H54 (cell line): ENCODE results near the gene CLTC.
A peak's percentile ranks its signal among the peaks of the same experiment; 100 is the strongest.
"Not testable (repeated sequence)": the region's sequence is repeated elsewhere in the genome, so short reads cannot be mapped to it uniquely, and the experiment has no call there.

Experiments
- DNase-seq: peaks from one replicate; pipeline ENCODE4 v3.0.0; 2011; ENCODE audit warnings: low spot score, mixed read lengths; ENCODE audit not compliant: insufficient read length
- FAIRE-seq: peaks from 3 replicates; lab custom pipeline; 2011; peaks lifted over from hg19 to GRCh38; lab: Jason Lieb, UNC
- POLR2A ChIP-seq: IDR thresholded peaks from 2 replicates; pipeline ENCODE4 v1.6.1; 2011; ENCODE audit warnings: low read depth, mild to moderate bottlenecking, low read length

Gene CLTC

DNA sequence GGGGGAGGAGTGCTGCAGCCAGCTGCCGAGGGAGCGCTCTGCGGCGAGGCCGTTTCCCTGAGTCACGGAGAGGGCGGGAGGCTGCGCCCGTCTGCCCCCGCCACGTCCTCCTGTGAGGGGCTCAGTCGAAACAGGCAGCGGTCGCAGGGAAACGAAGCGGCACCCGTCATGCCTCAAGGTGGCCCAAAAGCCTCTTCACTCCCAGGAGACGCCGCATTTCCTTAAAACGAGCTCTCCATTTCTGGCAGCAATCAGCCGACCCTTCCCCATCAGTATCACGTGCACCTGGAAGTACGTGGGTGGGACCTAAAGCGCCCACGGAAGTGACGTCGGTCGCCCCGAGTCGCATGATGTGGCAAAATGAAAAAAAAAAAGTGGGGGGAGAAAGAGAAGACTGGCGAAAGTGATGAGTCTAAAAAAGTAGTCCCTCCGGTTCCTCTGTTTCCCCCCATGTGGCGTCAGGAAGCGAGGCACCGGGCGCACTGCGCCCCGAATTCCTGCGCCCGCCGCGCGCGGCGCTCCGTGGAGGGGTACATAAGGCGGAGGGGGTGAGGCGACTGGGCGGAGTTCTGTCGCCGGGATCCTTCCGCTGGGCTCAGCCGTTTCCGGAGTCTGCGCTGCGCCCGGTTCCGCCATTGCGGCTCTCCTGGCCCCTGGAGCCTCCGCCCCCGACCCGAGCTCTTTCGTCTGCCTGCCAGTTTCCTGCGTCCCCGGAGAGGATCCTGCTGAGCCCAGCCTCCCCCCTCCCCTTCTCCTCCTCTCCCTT, at the start of gene CLTC:
Gene CLTC, plus strand, starts transcription at position 598 of the 766 bp plus-strand sequence. CDS start 237 bp downstream, outside the sequence.
- FAIRE-seq (peak; percentile 94), DNase-seq (peak; percentile 86)
- TF ChIP-seq POLR2A, result peak; percentile 86

DNA sequence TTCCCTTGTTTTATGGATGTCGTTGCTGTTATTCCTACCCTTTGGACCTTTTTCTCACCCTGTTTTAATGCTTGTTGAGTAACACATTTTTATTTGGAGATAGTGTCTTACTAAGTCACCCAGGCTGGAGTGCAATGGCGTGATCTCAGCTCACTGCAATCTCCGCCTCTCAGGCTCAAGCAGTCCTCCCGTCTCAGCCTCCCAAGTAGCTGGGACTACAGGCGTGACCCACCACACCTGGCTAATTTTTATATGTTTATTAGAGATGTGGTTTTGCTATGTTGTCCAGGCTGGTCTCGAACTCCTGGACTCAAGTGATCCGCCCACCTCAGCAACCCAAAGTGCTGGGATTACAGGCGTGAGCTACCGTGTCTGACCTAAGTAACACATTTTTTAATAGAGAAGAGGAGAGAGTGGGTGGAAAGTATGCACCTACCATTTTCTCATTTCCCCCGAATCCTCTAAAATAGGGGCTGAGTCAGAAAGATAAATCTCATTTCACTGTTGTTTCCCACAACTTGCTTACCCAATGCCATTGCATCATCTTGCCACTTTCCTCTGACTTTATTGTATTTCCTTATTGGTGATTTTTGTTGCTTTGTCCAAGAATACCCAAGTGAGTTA, 47.3 kb upstream of the CLTC start:
- TF ChIP-seq POLR2A, result no peak
- DNase-seq (no peak), FAIRE-seq (no peak)

DNA sequence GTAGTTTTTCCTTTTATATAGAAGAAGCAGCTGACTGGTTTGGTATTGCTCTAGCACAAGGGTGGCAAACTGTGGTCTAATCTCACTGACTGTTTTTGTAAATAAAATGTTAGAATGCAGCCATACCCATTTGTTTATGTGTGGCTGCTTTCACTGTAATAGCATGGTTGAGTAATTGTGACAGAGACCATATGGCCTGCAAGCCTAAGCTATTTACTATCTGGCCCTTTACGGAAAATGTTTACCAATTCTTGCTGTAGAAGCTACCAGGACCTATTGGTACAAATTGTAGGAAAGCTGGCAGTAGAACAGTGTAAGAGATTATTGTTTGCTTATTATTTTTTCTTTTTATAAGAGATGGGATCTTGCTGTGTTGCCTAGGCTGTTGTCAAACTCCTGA, 35.5 kb upstream of the CLTC start:
- not testable (repeated sequence) for DNase-seq, FAIRE-seq

DNA sequence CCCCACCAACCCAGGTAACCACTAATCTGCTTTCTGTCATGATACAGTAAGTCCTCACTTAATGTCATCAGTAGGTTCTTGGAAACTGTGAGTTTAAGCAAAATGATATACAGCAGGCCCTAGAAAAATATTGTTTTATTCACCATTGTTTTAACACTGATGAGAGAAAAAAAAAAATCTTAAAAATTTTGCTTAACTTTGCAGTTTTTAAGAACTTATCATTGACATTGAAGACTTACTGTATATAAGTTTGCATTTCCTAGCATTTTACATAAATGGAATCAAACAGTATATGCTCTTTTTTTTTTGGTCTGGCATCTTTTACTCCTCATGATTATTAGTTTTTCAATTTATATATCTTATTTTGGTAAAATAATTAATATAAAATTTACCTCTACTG, 19.5 kb upstream of the CLTC start:
- no peak for TF ChIP-seq POLR2A
- DNase-seq (no peak), FAIRE-seq (no peak)

DNA sequence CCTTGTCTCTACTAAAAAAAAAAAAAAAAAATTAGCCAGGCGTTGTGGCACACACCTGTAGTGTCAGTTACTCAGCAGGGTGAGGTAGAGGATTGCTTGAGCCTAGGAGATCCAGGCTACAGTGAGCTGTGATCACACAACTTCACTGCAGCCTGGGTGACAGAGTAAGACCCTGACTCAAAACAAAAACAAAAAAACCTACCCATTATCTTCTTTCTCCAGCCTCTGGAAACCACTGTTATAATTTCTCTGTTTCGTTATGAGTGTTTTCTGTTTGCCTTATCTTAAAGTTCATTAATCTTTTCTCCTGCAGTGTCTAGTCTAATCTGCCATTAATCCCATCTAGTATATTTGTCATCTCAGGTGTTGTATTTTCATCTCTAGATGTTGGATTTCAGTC, 18.6 kb upstream of the CLTC start:
- FAIRE-seq (no peak), DNase-seq (no peak)

DNA sequence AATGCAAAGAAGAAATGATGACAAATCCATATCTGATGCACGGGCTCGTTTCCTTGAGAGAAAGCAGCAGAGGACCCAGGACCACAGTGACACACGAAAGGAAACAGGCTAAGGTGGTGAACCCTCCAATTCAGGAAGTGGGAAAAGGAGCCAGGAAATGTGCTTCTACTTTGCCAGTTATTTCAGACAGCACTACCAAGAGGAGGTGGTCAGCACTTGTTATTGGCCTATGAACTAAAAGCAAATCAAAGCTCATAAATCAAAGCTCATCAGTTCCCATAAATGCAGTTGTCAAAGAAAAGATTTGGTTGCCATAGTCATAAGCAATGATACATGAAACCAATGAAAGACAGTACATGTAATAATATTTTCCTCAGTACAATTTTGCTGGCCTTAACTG, 12.6 kb upstream of the CLTC start:
- no peak for DNase-seq
- TF ChIP-seq POLR2A, result no peak
- FAIRE-seq, result no peak

More for the DNA sequence above, 18.6 kb upstream of the CLTC start:
- TF ChIP-seq POLR2A, result no peak

DNA sequence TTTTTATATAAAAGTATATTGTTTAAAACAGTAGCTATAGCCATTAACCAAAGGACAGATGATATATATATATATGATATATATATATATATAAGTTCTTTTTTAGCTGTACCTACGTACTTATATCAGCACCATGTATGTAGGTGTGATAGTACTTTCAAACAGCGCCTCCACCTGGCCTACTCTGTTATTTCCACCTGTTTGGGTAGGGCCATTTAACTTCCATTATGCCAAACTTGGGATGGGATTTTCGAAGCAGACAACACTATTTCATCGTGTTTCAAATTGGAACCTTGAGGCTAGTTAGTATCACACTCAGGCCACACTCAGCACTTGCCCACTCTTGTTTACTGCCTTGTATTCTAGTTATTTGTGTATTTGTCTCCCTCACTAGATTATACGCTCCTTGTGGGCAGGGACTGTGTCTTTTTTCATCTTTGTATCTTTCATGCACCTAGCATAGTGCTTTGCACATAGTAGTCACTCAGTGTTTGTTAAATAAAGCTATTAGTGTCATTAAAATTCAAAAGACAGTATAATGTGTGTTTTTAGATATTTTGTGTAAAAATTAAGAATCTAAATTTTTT, 11.8 kb upstream of the CLTC start:
- no peak for TF ChIP-seq POLR2A
- DNase-seq, result no peak
- FAIRE-seq, result peak; percentile 85

DNA sequence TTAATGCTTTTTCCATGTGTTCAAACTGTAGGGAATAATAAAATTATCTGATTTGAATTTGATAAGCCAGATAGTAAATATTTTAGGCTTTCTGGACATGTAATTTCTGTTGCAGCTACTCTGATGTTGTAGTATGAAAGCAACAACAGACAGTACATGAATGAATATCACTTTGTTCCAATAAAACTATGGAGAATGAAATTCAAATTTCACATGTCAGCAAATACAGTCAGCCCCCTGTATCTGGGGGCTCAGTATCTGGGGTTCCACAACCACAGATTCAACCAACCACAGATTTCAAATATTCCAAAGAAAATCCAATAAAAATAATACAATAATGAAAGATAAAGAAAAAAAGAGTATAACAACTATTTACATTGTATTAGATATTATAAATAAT, 8.2 kb upstream of the CLTC start:
- DNase-seq (no peak), FAIRE-seq (peak; percentile 50)
- no peak for TF ChIP-seq POLR2A

DNA sequence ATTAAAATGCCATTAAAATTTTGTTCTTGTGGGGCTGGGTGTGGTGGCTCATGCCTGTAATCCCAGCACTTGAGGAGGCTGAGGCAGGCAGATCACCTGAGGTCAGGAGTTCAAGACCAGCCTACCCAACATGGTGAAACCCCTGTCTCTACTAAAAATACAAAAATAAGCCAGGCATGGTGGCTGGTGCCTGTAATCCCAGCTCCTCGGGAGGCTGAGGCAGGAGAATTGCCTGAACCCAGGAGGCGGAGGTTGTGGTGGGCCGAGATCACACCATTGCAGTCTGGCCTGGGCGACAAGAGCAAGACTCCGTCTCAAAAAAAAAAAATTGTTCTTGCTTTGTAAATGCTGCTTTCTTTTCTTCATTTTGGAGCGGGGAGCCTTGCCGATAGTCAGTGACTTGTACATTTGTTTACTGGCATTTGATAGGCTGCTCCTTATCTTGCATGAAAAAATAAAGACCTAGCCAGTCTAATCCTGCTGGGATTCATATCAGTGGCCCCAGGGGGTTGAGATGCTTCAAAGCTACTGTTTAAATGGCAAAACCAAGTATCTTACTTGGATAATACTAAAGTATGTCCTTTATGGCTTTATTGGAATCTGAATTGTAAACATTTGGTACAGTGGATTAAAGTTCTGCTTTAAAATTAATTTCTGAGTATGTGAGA, 3.3 kb upstream of the CLTC start:
- DNase-seq, result no peak
- no peak for TF ChIP-seq POLR2A
- FAIRE-seq, result no peak

DNA sequence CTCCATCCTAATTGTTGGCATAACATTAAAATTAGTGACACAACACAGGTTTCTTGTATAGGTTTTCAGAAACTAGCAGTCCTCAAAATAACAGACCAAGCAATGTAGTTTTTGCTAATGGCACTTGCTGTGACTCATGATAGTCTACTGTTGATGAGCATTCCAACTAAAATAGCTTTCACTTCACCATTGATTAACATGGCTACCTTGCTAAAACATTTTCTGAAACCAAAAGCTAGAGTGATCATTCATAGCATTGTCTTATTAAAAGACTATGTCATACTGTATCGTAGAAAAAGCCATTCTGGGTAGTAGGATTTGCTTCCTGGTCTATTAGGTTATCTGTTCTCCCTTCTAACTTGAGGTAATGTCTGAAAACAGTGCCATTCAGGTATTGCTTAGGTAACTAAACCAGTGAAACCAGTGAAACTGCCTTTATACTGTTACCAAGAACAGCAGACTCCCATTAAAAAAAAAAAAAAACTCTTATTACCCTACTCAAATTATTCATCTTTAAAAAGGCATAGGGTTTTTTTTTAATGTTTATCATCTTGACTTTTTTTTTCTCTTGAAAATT, 2.5 kb upstream of the CLTC start:
- DNase-seq (no peak), FAIRE-seq (peak; percentile 85)
- TF ChIP-seq POLR2A, result no peak

DNA sequence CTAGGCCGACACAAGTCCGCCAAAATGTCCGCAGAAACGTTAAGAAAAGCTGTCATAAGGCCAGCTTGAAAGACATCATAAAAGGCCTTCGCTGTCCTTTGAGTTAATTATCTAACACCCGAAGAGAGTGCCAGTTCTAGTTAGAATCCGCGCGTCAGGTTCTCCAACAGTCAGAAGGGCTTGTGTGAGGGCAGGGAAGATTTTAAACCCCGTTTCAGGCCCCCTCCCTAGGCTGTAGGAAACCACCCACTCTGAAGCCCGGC, 729 bp upstream of the CLTC start:
- DNase-seq (no peak), FAIRE-seq (no peak)
- TF ChIP-seq POLR2A, result no peak

DNA sequence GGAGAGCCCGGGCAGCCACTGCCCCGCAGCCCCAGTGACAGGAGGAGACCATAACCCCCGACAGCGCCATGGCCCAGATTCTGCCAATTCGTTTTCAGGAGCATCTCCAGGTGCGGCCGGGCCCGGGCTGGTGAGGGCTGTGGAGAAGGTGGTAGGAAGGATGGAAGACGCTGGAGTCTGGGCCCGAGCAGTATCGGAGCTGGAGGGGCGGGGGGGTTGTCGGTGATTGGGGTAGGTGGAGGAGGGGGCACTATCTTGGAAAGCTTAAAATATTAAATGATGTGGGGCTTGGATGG, 317 bp downstream of the CLTC start:
- no peak for DNase-seq
- TF ChIP-seq POLR2A, result no peak
- no peak for FAIRE-seq

DNA sequence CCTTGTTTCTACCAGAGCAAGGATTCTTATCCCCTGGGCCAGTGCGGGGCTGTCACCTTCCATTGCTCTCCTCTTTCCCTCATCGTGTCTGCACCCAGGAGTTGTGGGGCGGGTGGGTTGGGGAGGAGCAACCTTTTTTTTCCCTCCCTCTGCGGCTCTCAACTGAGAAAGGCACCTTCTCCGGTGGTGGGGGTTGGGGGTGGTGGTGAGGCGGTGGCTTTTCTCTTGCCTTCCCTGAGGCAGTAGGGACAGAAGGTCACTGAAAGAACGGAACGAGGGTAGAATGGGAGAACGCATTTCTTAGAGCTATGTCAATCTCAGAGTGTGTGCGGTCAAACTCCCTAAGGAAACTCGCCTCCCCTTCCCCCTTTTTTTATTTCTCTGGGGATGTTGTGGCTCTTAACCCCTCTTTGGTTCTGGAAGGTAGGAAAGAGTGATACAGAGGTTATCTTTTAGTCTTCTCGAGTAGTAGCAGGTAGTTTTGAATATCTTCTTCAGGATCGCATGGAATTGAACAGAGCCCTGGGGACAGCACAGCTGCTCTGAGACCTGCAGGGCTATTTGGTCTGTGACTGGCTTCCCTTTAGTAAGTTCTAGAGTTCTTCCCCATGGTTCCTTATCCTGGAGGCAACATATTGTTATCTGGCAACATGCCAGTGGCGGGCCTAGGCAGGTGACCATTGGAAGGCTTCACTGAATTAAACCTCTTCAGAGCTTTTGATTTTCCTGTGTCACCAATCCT, 994 bp downstream of the CLTC start:
- DNase-seq (peak; percentile 39), FAIRE-seq (no peak)
- no peak; the same call in 1 of the 2 replicates for TF ChIP-seq POLR2A
